Activated naive CD8-positive, alpha-beta T cell treated with anti-CD3 and anti-CD28 coated beads, Interleukin-2, amount 10 ng/mL, durations not matched to agents 7 days and 5 days (primary cell): ENCODE measurements around the gene ATXN7L3B. TPM values are rescaled to one million over a fixed set of nuclear protein-coding genes. Genes with fewer than 3 reads are reported as not detected.

Experiments used
- ATAC-seq: fragments of 150-1000 bp; cut with Tn5 transposase; one replicate; pipeline ENCODE4 v1.10.0; 2021; ENCODE audit warnings: low read depth, moderate library complexity
- POLR2A ChIA-PET: fragments of 350-600 bp; sonication (Branson Sonifier 250); formaldehyde crosslinking; loops from one replicate; lab custom pipeline; 2021; ENCODE audit warnings: antibody characterized with exemption; lab: Charles Lee
- DNase-seq: peaks from one replicate; pipeline ENCODE4 v3.0.0; 2021
- H3K27ac Mint-ChIP-seq: one replicate; pipeline ENCODE4 v1.8.0; 2022; ENCODE audit warnings: mild to moderate bottlenecking, mixed read lengths
- H3K27me3 Mint-ChIP-seq: one replicate; pipeline ENCODE4 v1.8.0; 2022; ENCODE audit warnings: mild to moderate bottlenecking, moderate library complexity, mixed read lengths
- H3K36me3 Mint-ChIP-seq: one replicate; pipeline ENCODE4 v1.8.0; 2021; ENCODE audit warnings: mild to moderate bottlenecking, mixed read lengths
- H3K4me1 Mint-ChIP-seq: one replicate; pipeline ENCODE4 v1.8.0; 2021; ENCODE audit warnings: mixed read lengths
- H3K4me3 Mint-ChIP-seq: one replicate; pipeline ENCODE4 v1.8.0; 2022; ENCODE audit warnings: mild to moderate bottlenecking, moderate library complexity, mixed read lengths
- H3K9me3 Mint-ChIP-seq: one replicate; pipeline ENCODE4 v1.8.0; 2021; ENCODE audit warnings: mixed read lengths
- total RNA-seq, 2 experiments: library from RNA; stranded (reverse); gene quantifications; one replicate each; pipeline ENCODE4 v1.2.3, GENCODE V29; 2021

Gene ATXN7L3B
- total RNA-seq, 2 experiments from 2014 or later: 31.9 to 34.7 TPM

GRCh38 chr12:74579981-74580380, 42.3 kb downstream of the ATXN7L3B start:
- no peaks in the 10 kb centered on the region for H3K27me3 Mint-ChIP-seq
- H3K36me3 Mint-ChIP-seq: no peaks in the 10 kb centered on the region
- H3K27ac Mint-ChIP-seq: no peak overlapping the region
- POLR2A ChIA-PET: no interaction called here
- H3K9me3 Mint-ChIP-seq: no peaks in the 10 kb centered on the region
- DNase-seq: no peak
- no peak overlapping the region for H3K4me3 Mint-ChIP-seq
- ATAC-seq: no peak
- H3K4me1 Mint-ChIP-seq: no peaks in the 10 kb centered on the region

- H3K4me3 Mint-ChIP-seq: no peak overlapping the region
- POLR2A ChIA-PET: no interaction called here
These were observed 43.8 kb downstream of the ATXN7L3B start for GRCh38 chr12:74581439-74581838.

GRCh38 chr12:74584483-74585062, 46.9 kb downstream of the ATXN7L3B start:
- Mint-ChIP-seq H3K9me3 (no peaks in the 10 kb centered on the region), H3K36me3 (no peaks in the 10 kb centered on the region), H3K27me3 (peaks cover 2% of the 10 kb centered on the region), H3K4me3 (no peak overlapping the region), H3K4me1 (no peaks in the 10 kb centered on the region), H3K27ac (no peak overlapping the region)
- POLR2A ChIA-PET: no interaction called here
- DNase-seq: no peak
- no peak for ATAC-seq

More at GRCh38 chr12:74581439-74581838, 43.8 kb downstream of the ATXN7L3B start:
- no peak for DNase-seq
- no peaks in the 10 kb centered on the region for H3K9me3 Mint-ChIP-seq
- H3K27ac Mint-ChIP-seq: no peak overlapping the region
- H3K36me3 Mint-ChIP-seq: no peaks in the 10 kb centered on the region
- no peaks in the 10 kb centered on the region for H3K4me1 Mint-ChIP-seq
- no peak for ATAC-seq
- H3K27me3 Mint-ChIP-seq: peaks cover 2% of the 10 kb centered on the region

- DNase-seq (no peak), ATAC-seq (no peak)
- Mint-ChIP-seq H3K27ac (no peak overlapping the region), H3K4me1 (no peaks in the 10 kb centered on the region), H3K9me3 (no peaks in the 10 kb centered on the region), H3K27me3 (peaks cover 2% of the 10 kb centered on the region), H3K36me3 (no peaks in the 10 kb centered on the region), H3K4me3 (no peak overlapping the region)
- POLR2A ChIA-PET: no interaction called here
These were observed 48.6 kb downstream of the ATXN7L3B start for GRCh38 chr12:74586251-74586650.
